Loucy (cell line): ENCODE data around the gene TSPAN4.

ENCODE experiments used
- H2AFZ ChIP-seq: fragments of 200-600 bp; sonication (generic); 2 replicates; pipeline ENCODE4 v1.6.0; 2016; ENCODE audit warnings: antibody characterized with exemption, mild to moderate bottlenecking, low read length, moderate library complexity
- H3F3A ChIP-seq: fragments of 200-600 bp; 2 replicates; pipeline ENCODE4 v1.6.0; 2016; ENCODE audit warnings: antibody characterized with exemption, low read depth, mild to moderate bottlenecking
- H3K27me3 ChIP-seq: fragments of 200-600 bp; sonication (generic); 2 replicates; pipeline ENCODE4 v1.6.1; 2014; ENCODE audit warnings: low read length, mild to moderate bottlenecking; ENCODE audit not compliant: insufficient read depth, poor library complexity, severe bottlenecking
- H3K36me3 ChIP-seq: fragments of 200-600 bp; sonication (generic); 2 replicates; pipeline ENCODE4 v1.6.1; 2016; ENCODE audit warnings: low read length; ENCODE audit not compliant: insufficient read depth
- H3K4me1 ChIP-seq: fragments of 200-600 bp; sonication (generic); 2 replicates; pipeline ENCODE4 v1.5.1; 2014; ENCODE audit warnings: low read length, mild to moderate bottlenecking; ENCODE audit not compliant: insufficient read depth, poor library complexity, severe bottlenecking
- H3K4me2 ChIP-seq: fragments of 200-600 bp; sonication (generic); 2 replicates; pipeline ENCODE4 v1.6.0; 2014; ENCODE audit warnings: antibody characterized with exemption, low read length, low read depth, mild to moderate bottlenecking; ENCODE audit not compliant: poor library complexity, severe bottlenecking
- H3K4me3 ChIP-seq: fragments of 200-600 bp; sonication (generic); 2 replicates; pipeline ENCODE4 v1.5.1; 2014; ENCODE audit warnings: low read length, mild to moderate bottlenecking, mixed read lengths; ENCODE audit not compliant: poor library complexity, severe bottlenecking
- H3K79me2 ChIP-seq: fragments of 200-600 bp; sonication (generic); 2 replicates; pipeline ENCODE4 v1.6.1; 2014; ENCODE audit warnings: low read length; ENCODE audit not compliant: insufficient read depth
- H3K9ac ChIP-seq: fragments of 200-600 bp; sonication (generic); 2 replicates; pipeline ENCODE4 v1.6.0; 2014; ENCODE audit warnings: mild to moderate bottlenecking, low read depth, low read length, moderate library complexity; ENCODE audit not compliant: poor library complexity, severe bottlenecking
- H3K9me2 ChIP-seq: fragments of 200-600 bp; sonication (generic); replicated peaks from 2 replicates; pipeline ENCODE4 v1.6.1; 2016; ENCODE audit warnings: low read depth, low read length, mixed read lengths
- H3K9me3 ChIP-seq: fragments of 200-600 bp; sonication (generic); 2 replicates; pipeline ENCODE4 v1.6.1; 2014; ENCODE audit warnings: mild to moderate bottlenecking, antibody characterized with exemption, low read length, low read depth; ENCODE audit not compliant: insufficient read depth
- H4K20me1 ChIP-seq: fragments of 200-600 bp; sonication (generic); 2 replicates; pipeline ENCODE4 v1.6.0; 2014; ENCODE audit warnings: antibody characterized with exemption, low read length, mild to moderate bottlenecking; ENCODE audit not compliant: insufficient read depth, poor library complexity, severe bottlenecking
- EZH2phosphoT487 ChIP-seq: fragments of 200-600 bp; IDR thresholded peaks from 2 replicates; pipeline ENCODE4 v1.6.1; 2018; ENCODE audit warnings: antibody characterized with exemption, mild to moderate bottlenecking, moderate library complexity, borderline replicate concordance
- TF ChIP-seq, protein P1 (sequence below): fragments of 200-600 bp; sonication (generic); conservative IDR thresholded peaks from 2 replicates; pipeline ENCODE4 v1.5.1; 2014; ENCODE audit warnings: mild to moderate bottlenecking, antibody characterized with exemption, low read length

The TSPAN4 gene

GRCh38 chr11:870418-870817 lies 27.8 kb downstream of the TSPAN4 start:
- Histone ChIP-seq H3F3A (no peaks in the 10 kb centered on the region), H3K9ac (no peak overlapping the region), H3K79me2 (no peaks in the 10 kb centered on the region), H3K4me3 (no peak overlapping the region), H3K4me2 (no peak overlapping the region), H3K9me2 (no peaks in the 10 kb centered on the region), H3K9me3 (no peaks in the 10 kb centered on the region), H2AFZ (no peak overlapping the region), H3K36me3 (no peaks in the 10 kb centered on the region), H3K27me3 (no peaks in the 10 kb centered on the region), H4K20me1 (no peaks in the 10 kb centered on the region), H3K4me1 (no peaks in the 10 kb centered on the region)
- TF ChIP-seq EZH2phosphoT487 = no peak
- TF ChIP-seq, protein P1, sequence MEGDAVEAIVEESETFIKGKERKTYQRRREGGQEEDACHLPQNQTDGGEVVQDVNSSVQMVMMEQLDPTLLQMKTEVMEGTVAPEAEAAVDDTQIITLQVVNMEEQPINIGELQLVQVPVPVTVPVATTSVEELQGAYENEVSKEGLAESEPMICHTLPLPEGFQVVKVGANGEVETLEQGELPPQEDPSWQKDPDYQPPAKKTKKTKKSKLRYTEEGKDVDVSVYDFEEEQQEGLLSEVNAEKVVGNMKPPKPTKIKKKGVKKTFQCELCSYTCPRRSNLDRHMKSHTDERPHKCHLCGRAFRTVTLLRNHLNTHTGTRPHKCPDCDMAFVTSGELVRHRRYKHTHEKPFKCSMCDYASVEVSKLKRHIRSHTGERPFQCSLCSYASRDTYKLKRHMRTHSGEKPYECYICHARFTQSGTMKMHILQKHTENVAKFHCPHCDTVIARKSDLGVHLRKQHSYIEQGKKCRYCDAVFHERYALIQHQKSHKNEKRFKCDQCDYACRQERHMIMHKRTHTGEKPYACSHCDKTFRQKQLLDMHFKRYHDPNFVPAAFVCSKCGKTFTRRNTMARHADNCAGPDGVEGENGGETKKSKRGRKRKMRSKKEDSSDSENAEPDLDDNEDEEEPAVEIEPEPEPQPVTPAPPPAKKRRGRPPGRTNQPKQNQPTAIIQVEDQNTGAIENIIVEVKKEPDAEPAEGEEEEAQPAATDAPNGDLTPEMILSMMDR = no peak

GRCh38 chr11:871472-871871 lies 28.8 kb downstream of the TSPAN4 start:
- H3K9me2 ChIP-seq = no peaks in the 10 kb centered on the region
- H3K9me3 ChIP-seq = no peaks in the 10 kb centered on the region
- no peak overlapping the region for H2AFZ ChIP-seq
- H4K20me1 ChIP-seq = no peaks in the 10 kb centered on the region
- no peak overlapping the region for H3K4me3 ChIP-seq
- no peaks in the 10 kb centered on the region for H3F3A ChIP-seq
- TF ChIP-seq EZH2phosphoT487 = no peak
- TF ChIP-seq, protein P1 = no peak
- H3K27me3 ChIP-seq = no peaks in the 10 kb centered on the region
- no peaks in the 10 kb centered on the region for H3K4me1 ChIP-seq
- no peaks in the 10 kb centered on the region for H3K36me3 ChIP-seq
- H3K4me2 ChIP-seq = no peak overlapping the region
- no peaks in the 10 kb centered on the region for H3K79me2 ChIP-seq
- no peak overlapping the region for H3K9ac ChIP-seq

GRCh38 chr11:872799-873198 lies 30.1 kb downstream of the TSPAN4 start:
- TF ChIP-seq, protein P1 = no peak
- TF ChIP-seq EZH2phosphoT487 = no peak
- Histone ChIP-seq H3K9me3 (no peaks in the 10 kb centered on the region), H3K9ac (no peak overlapping the region), H3K4me2 (no peak overlapping the region), H3K9me2 (no peaks in the 10 kb centered on the region), H3K4me1 (no peaks in the 10 kb centered on the region), H3K79me2 (no peaks in the 10 kb centered on the region), H3K4me3 (no peak overlapping the region), H3K36me3 (no peaks in the 10 kb centered on the region), H4K20me1 (no peaks in the 10 kb centered on the region), H3K27me3 (no peaks in the 10 kb centered on the region), H2AFZ (no peak overlapping the region), H3F3A (no peaks in the 10 kb centered on the region)
